SK-N-SH (cell line): ENCODE data around the gene MARS1. TPM values are rescaled to one million over a fixed set of nuclear protein-coding genes. Genes with fewer than 3 reads are reported as not detected.

ENCODE experiments used
- CTCF ChIA-PET: fragments of 300-600, 350-600 bp; formaldehyde crosslinking; extraction: SDS; loops from one replicate; lab custom pipeline; 2021; lab: Yijun Ruan, JAX
- POLR2A ChIA-PET: fragments of 350-600 bp; sonication (Branson Sonifier 250); formaldehyde crosslinking; extraction: SDS; loops from one replicate; lab custom pipeline; 2020; ENCODE audit warnings: antibody characterized with exemption, inconsistent platforms; lab: Yijun Ruan, JAX
- DNase-seq: peaks from one replicate; pipeline ENCODE4 v3.0.0; 2012
- H2AFZ ChIP-seq: fragments of 200-600 bp; sonication (generic); 2 replicates; pipeline ENCODE4 v1.8.1; 2016; ENCODE audit warnings: antibody characterized with exemption, mild to moderate bottlenecking, low read depth
- H3F3A ChIP-seq: fragments of 200-600 bp; sonication (generic); replicated peaks from 2 replicates; pipeline ENCODE3; 2016; ENCODE audit warnings: antibody characterized with exemption, mild to moderate bottlenecking; ENCODE audit not compliant: insufficient read depth
- H3K27ac ChIP-seq, 2 experiments: fragments of 200-500 bp in 1 of 2; fragments of 200-600 bp in 1 of 2; sonication (Bioruptor generic) in 1 of 2; sonication (generic), shearing (Covaris generic) in 1 of 2; 2 replicates each; pipeline versions ENCODE4 v1.5.1 to v1.6.1; 2014 to 2016; ENCODE audit warnings: low read depth in 2 of 2, inconsistent platforms in 1 of 2, low read length in 1 of 2, mild to moderate bottlenecking in 1 of 2, mixed read lengths in 1 of 2
- H3K27me3 ChIP-seq: fragments of 200-600 bp; sonication (generic), shearing (Covaris generic); 2 replicates; pipeline ENCODE4 v1.6.1; 2016; ENCODE audit warnings: mixed run types; ENCODE audit not compliant: insufficient read depth
- H3K36me3 ChIP-seq, 2 experiments: fragments of 200-500 bp in 1 of 2; fragments of 200-600 bp in 1 of 2; sonication (Bioruptor generic) in 1 of 2; sonication (generic) in 1 of 2; replicated peaks in 1 of 2; 2 replicates each; pipeline versions ENCODE3 to v1.5.1; 2014 to 2016; ENCODE audit warnings: low read length in 1 of 2, mild to moderate bottlenecking in 1 of 2; ENCODE audit not compliant: insufficient read depth in 2 of 2, control insufficient read depth in 1 of 2
- H3K4me1 ChIP-seq, 2 experiments: fragments of 200-500 bp in 1 of 2; fragments of 200-600 bp in 1 of 2; sonication (Bioruptor generic) in 1 of 2; sonication (generic), shearing (Covaris generic) in 1 of 2; 2 replicates each; pipeline versions ENCODE4 v1.5.1 to v1.6.1; 2014 to 2016; ENCODE audit warnings: low read depth in 1 of 2, low read length in 1 of 2, mixed run types in 1 of 2; ENCODE audit not compliant: insufficient read depth in 2 of 2, control insufficient read depth in 1 of 2
- H3K4me2 ChIP-seq: fragments of 200-600 bp; sonication (generic), shearing (Covaris generic); 2 replicates; pipeline ENCODE4 v1.6.1; 2017; ENCODE audit warnings: mixed run types
- H3K4me3 ChIP-seq, 2 experiments: fragments of 200-500 bp in 1 of 2; fragments of 200-600 bp in 1 of 2; sonication (Bioruptor generic) in 1 of 2; sonication (generic), shearing (Covaris generic) in 1 of 2; 2 replicates each; pipeline versions ENCODE4 v1.5.1 to v1.8.1; 2014 to 2016; ENCODE audit warnings: low read depth in 2 of 2, inconsistent platforms in 1 of 2, low read length in 1 of 2, mild to moderate bottlenecking in 1 of 2, mixed read lengths in 1 of 2, moderate library complexity in 1 of 2
- H3K79me2 ChIP-seq: fragments of 200-600 bp; sonication (generic); 2 replicates; pipeline ENCODE4 v1.8.1; 2017; ENCODE audit warnings: mild to moderate bottlenecking; ENCODE audit not compliant: insufficient read depth
- H3K9ac ChIP-seq: fragments of 200-600 bp; sonication (generic); 2 replicates; pipeline ENCODE4 v1.6.1; 2017; ENCODE audit warnings: mixed run types
- H3K9me2 ChIP-seq: fragments of 200-600 bp; sonication (generic); 2 replicates; pipeline ENCODE4 v1.6.1; 2017; ENCODE audit warnings: mixed run types
- H3K9me3 ChIP-seq: fragments of 200-600 bp; sonication (generic); 2 replicates; pipeline ENCODE4 v1.6.1; 2017; ENCODE audit warnings: mixed run types, mild to moderate bottlenecking, moderate library complexity
- H4K20me1 ChIP-seq: fragments of 200-600 bp; sonication (generic); 2 replicates; pipeline ENCODE4 v1.6.1; 2017; ENCODE audit warnings: mild to moderate bottlenecking, mixed run types; ENCODE audit not compliant: insufficient read depth
- CHD2 ChIP-seq: fragments of 150-350 bp; IDR thresholded peaks from 2 replicates; pipeline ENCODE4 v1.6.1; 2018; ENCODE audit warnings: low read length; ENCODE audit not compliant: partially characterized antibody
- ELF1 ChIP-seq: IDR thresholded peaks from 2 replicates; pipeline ENCODE4 v1.4.0; 2012
- EZH2phosphoT487 ChIP-seq: fragments of 200-600 bp; sonication (generic); IDR thresholded peaks from 2 replicates; pipeline ENCODE4 v1.6.1; 2017; ENCODE audit warnings: low read depth, mixed run types, mild to moderate bottlenecking, antibody characterized with exemption, moderate library complexity, borderline replicate concordance
- FOXM1 ChIP-seq: IDR thresholded peaks from 2 replicates; pipeline ENCODE4 v1.4.0; 2012; ENCODE audit warnings: low read depth, mild to moderate bottlenecking
- GABPA ChIP-seq: IDR thresholded peaks from 2 replicates; pipeline ENCODE4 v1.4.0; 2012; ENCODE audit warnings: low read depth, mild to moderate bottlenecking
- IRF3 ChIP-seq: fragments of 150-350 bp; IDR thresholded peaks from 2 replicates; pipeline ENCODE4 v1.6.1; 2016; ENCODE audit warnings: mild to moderate bottlenecking, low read depth, low read length
- JUND ChIP-seq: IDR thresholded peaks from 2 replicates; pipeline ENCODE4 v1.4.0; 2012
- MEF2A ChIP-seq: IDR thresholded peaks from 2 replicates; pipeline ENCODE4 v1.4.0; 2012; ENCODE audit warnings: low read depth, borderline replicate concordance
- NFIC ChIP-seq: IDR thresholded peaks from 2 replicates; pipeline ENCODE4 v1.4.0; 2012; ENCODE audit warnings: borderline replicate concordance
- NRF1 ChIP-seq: IDR thresholded peaks from 2 replicates; pipeline ENCODE4 v1.6.1; 2012; ENCODE audit warnings: low read depth, mild to moderate bottlenecking, low read length
- POLR2AphosphoS5 ChIP-seq: IDR thresholded peaks from 2 replicates; pipeline ENCODE4 v1.6.1; 2012; ENCODE audit warnings: low read depth, low read length
- RAD21 ChIP-seq: IDR thresholded peaks from 2 replicates; pipeline ENCODE4 v1.6.1; 2012; ENCODE audit warnings: mild to moderate bottlenecking, low read length
- REST ChIP-seq: IDR thresholded peaks from 2 replicates; pipeline ENCODE4 v1.6.1; 2012; ENCODE audit warnings: mild to moderate bottlenecking, low read depth, low read length, moderate library complexity
- RFX5 ChIP-seq: IDR thresholded peaks from 2 replicates; pipeline ENCODE4 v1.6.1; 2012; ENCODE audit warnings: mild to moderate bottlenecking, improper control_type of control experiment, low read length
- SIN3A ChIP-seq: IDR thresholded peaks from 2 replicates; pipeline ENCODE4 v1.6.1; 2012; ENCODE audit warnings: low read depth, mild to moderate bottlenecking, low read length, moderate library complexity, borderline replicate concordance
- TAF1 ChIP-seq: IDR thresholded peaks from 2 replicates; pipeline ENCODE4 v1.6.1; 2012; ENCODE audit warnings: low read depth, mild to moderate bottlenecking, low read length, moderate library complexity, borderline replicate concordance
- TCF12 ChIP-seq: IDR thresholded peaks from 2 replicates; pipeline ENCODE4 v1.4.0; 2012
- USF1 ChIP-seq: IDR thresholded peaks from 2 replicates; pipeline ENCODE4 v1.4.0; 2012; ENCODE audit warnings: low read depth, borderline replicate concordance
- ZBTB33 ChIP-seq: IDR thresholded peaks from 2 replicates; pipeline ENCODE4 v1.4.0; 2012; ENCODE audit warnings: low read depth, borderline replicate concordance
- WGBS: methylation state at CpG from one replicate; pipeline ENCODE4 v1.1.6; 2017; ENCODE audit warnings: low lambda C conversion rate; 5-methylcytosine and 5-hydroxymethylcytosine counted together
- polyA plus RNA-seq, 3 experiments: library from polyadenylated mRNA; depleted of rRNA; stranded (reverse); fragments of >200 nt; gene quantifications; 2 replicates each; pipeline ENCODE4 v1.2.3, GENCODE V29; 2012

Gene MARS1
- polyA plus RNA-seq, 1 of the 3 experiments (the other 2 are of a cell fraction): 158 TPM

- TF ChIP-seq USF1: no peak
- no peak for TF ChIP-seq REST
- no peak for TF ChIP-seq ELF1
- no peak for TF ChIP-seq CHD2
- no peak for TF ChIP-seq EZH2phosphoT487
- no peak for TF ChIP-seq FOXM1
These were observed 43.1 kb upstream of the MARS1 start (continued) for GRCh38 chr12:57444744-57445143.

- H3K4me2 ChIP-seq: no peak overlapping the region
- no peak for DNase-seq
- no peaks in the 10 kb centered on the region for H3K36me3 ChIP-seq
- CTCF ChIA-PET: interaction anchor here (1.0 to 2.4 kb wide), 4 partner anchors 10 to 233 kb away, joined by 4 to 10 read pairs (median 4); partner anchors contain the start of gene GLI1
- H2AFZ ChIP-seq: no peak overlapping the region
- no peaks in the 10 kb centered on the region for H3K9me3 ChIP-seq
- no peak overlapping the region for H3K27ac ChIP-seq
- H3K79me2 ChIP-seq: no peaks in the 10 kb centered on the region
- POLR2A ChIA-PET: no interaction called here
- no peaks in the 10 kb centered on the region for H3K27me3 ChIP-seq
- no peaks in the 10 kb centered on the region; a peak in 1 of 4 replicates for H3K4me1 ChIP-seq
- no peaks in the 10 kb centered on the region for H3F3A ChIP-seq
- no peak overlapping the region for H3K9ac ChIP-seq
- 95% methylated on average over 6 of the region's 6 CpGs for WGBS
- H3K9me2 ChIP-seq: no peaks in the 10 kb centered on the region
- H4K20me1 ChIP-seq: no peaks in the 10 kb centered on the region
- no peak overlapping the region for H3K4me3 ChIP-seq
- TF ChIP-seq RFX5: no peak
- TF ChIP-seq REST: no peak
- TF ChIP-seq MEF2A: no peak
- no peak for TF ChIP-seq IRF3
- no peak for TF ChIP-seq ZBTB33
- TF ChIP-seq NRF1: no peak
- no peak for TF ChIP-seq RAD21
- TF ChIP-seq GABPA: no peak
- TF ChIP-seq JUND: no peak
- no peak for TF ChIP-seq SIN3A
- TF ChIP-seq FOXM1: no peak
- no peak for TF ChIP-seq NFIC
- no peak for TF ChIP-seq TAF1
- TF ChIP-seq POLR2AphosphoS5: no peak
- no peak for TF ChIP-seq TCF12
These were observed 41.4 kb upstream of the MARS1 start for GRCh38 chr12:57446292-57446960.
